Inflammatory macrophage treated with lipopolysaccharide for 4 hours (primary cell): ENCODE data around the gene SLC36A4.
"Not testable (repeated sequence)": the region's sequence is repeated elsewhere in the genome, so short reads cannot be mapped to it uniquely, and the experiment has no call there.

ENCODE experiments used
- DNase-seq: peaks from one replicate; pipeline ENCODE4 v3.0.0-alpha.2; 2020

The SLC36A4 gene

GRCh38 chr11:93193731-93194130, 4.1 kb downstream of the SLC36A4 start:
- peak; percentile 89 for DNase-seq

GRCh38 chr11:93192163-93192562, 5.6 kb downstream of the SLC36A4 start:
- DNase-seq, result peak; percentile 11

- no peak for DNase-seq
These were observed 8.3 kb downstream of the SLC36A4 start for GRCh38 chr11:93189462-93189861.

GRCh38 chr11:93188726-93189125, 9.1 kb downstream of the SLC36A4 start:
- peak; percentile 46 for DNase-seq

- no peak for DNase-seq
These were observed 10.5 kb downstream of the SLC36A4 start for GRCh38 chr11:93187290-93187689.

GRCh38 chr11:93177891-93178290, 19.9 kb downstream of the SLC36A4 start:
- not testable (repeated sequence) for DNase-seq

- peak; percentile 27 for DNase-seq
These were observed 27.7 kb downstream of the SLC36A4 start for GRCh38 chr11:93169950-93170561.

- no peak for DNase-seq
These were observed 28.6 kb downstream of the SLC36A4 start for GRCh38 chr11:93169143-93169542.

GRCh38 chr11:93166862-93167261, 30.9 kb downstream of the SLC36A4 start:
- DNase-seq, result peak; percentile 70

GRCh38 chr11:93166194-93166593, 31.6 kb downstream of the SLC36A4 start:
- DNase-seq, result no peak

GRCh38 chr11:93160808-93161207, 37.0 kb downstream of the SLC36A4 start:
- DNase-seq, result no peak

GRCh38 chr11:93160156-93160555, 37.6 kb downstream of the SLC36A4 start:
- DNase-seq, result no peak

- no peak for DNase-seq
These were observed 38.1 kb downstream of the SLC36A4 start for GRCh38 chr11:93159721-93160120.

- no peak for DNase-seq
These were observed 42.1 kb downstream of the SLC36A4 start for GRCh38 chr11:93155738-93156137.

- no peak for DNase-seq
These were observed 52.3 kb downstream of the SLC36A4 start for GRCh38 chr11:93145390-93145915.

GRCh38 chr11:93143800-93144199, 54.0 kb downstream of the SLC36A4 start:
- no peak for DNase-seq

- no peak for DNase-seq
These were observed 54.6 kb downstream of the SLC36A4 start for GRCh38 chr11:93143186-93143585.

- no peak for DNase-seq
These were observed 64.2 kb downstream of the SLC36A4 start for GRCh38 chr11:93133488-93134109.

GRCh38 chr11:93132836-93133235, 65.0 kb downstream of the SLC36A4 start:
- DNase-seq, result no peak

- DNase-seq, result peak; percentile 4
These were observed 66.1 kb downstream of the SLC36A4 start for GRCh38 chr11:93131709-93132108.

- no peak for DNase-seq
These were observed 69.2 kb downstream of the SLC36A4 start for GRCh38 chr11:93128574-93128973.

GRCh38 chr11:93123351-93123898, 74.4 kb downstream of the SLC36A4 start:
- no peak for DNase-seq

- DNase-seq, result no peak
These were observed 75.1 kb downstream of the SLC36A4 start for GRCh38 chr11:93122535-93123235.

GRCh38 chr11:93118276-93118675, 79.5 kb downstream of the SLC36A4 start:
- DNase-seq, result no peak
